Measurements from ENCODE around the gene PPP1R26.

PPP1R26 gene

GRCh38 chr9:135488013-135488330 is 8.4 kb downstream of the PPP1R26 start:
- Mint-ChIP-seq H3K27me3 (no peaks in the 10 kb centered on the region), H3K4me1 (no peaks in the 10 kb centered on the region), H3K9me3 (no peaks in the 10 kb centered on the region), H3K36me3 (peaks cover 2% of the 10 kb centered on the region), H3K4me3 (no peak overlapping the region), H3K27ac (no peak overlapping the region)
- DNase-seq (ENCODE audit: low spot score in 2 of 2): no peak
- no peak for ATAC-seq (ENCODE audit: low read depth)

- H3K27me3 Mint-ChIP-seq: no peaks in the 10 kb centered on the region
- peaks cover 2% of the 10 kb centered on the region for H3K36me3 Mint-ChIP-seq
- H3K4me3 Mint-ChIP-seq: no peak overlapping the region
- H3K4me1 Mint-ChIP-seq: no peaks in the 10 kb centered on the region
- H3K9me3 Mint-ChIP-seq: no peaks in the 10 kb centered on the region
- no peak overlapping the region for H3K27ac Mint-ChIP-seq
- DNase-seq (ENCODE audit: low spot score in 2 of 2) (no peak), ATAC-seq (ENCODE audit: low read depth) (no peak)
Observed at GRCh38 chr9:135488527-135488926, 8.9 kb downstream of the PPP1R26 start.

GRCh38 chr9:135489188-135489906 is 9.8 kb downstream of the PPP1R26 start:
- H3K9me3 Mint-ChIP-seq: no peaks in the 10 kb centered on the region
- peaks cover 2% of the 10 kb centered on the region for H3K36me3 Mint-ChIP-seq
- H3K27ac Mint-ChIP-seq: no peak overlapping the region
- no peaks in the 10 kb centered on the region for H3K4me1 Mint-ChIP-seq
- no peak for DNase-seq (ENCODE audit: low spot score in 2 of 2)
- H3K4me3 Mint-ChIP-seq: no peak overlapping the region
- no peaks in the 10 kb centered on the region for H3K27me3 Mint-ChIP-seq
- no peak for ATAC-seq (ENCODE audit: low read depth)

GRCh38 chr9:135490166-135490870 is 10.7 kb downstream of the PPP1R26 start:
- H3K9me3 Mint-ChIP-seq: no peaks in the 10 kb centered on the region
- ATAC-seq (ENCODE audit: low read depth) (no peak), DNase-seq (ENCODE audit: low spot score in 2 of 2) (no peak)
- H3K4me1 Mint-ChIP-seq: no peaks in the 10 kb centered on the region
- no peak overlapping the region for H3K27ac Mint-ChIP-seq
- peaks cover under 1% of the 10 kb centered on the region for H3K36me3 Mint-ChIP-seq
- H3K4me3 Mint-ChIP-seq: no peak overlapping the region
- no peaks in the 10 kb centered on the region for H3K27me3 Mint-ChIP-seq

GRCh38 chr9:135490980-135491464 is 11.4 kb downstream of the PPP1R26 start:
- no peaks in the 10 kb centered on the region for H3K27me3 Mint-ChIP-seq
- no peak overlapping the region for H3K4me3 Mint-ChIP-seq
- no peak overlapping the region for H3K27ac Mint-ChIP-seq
- H3K9me3 Mint-ChIP-seq: no peaks in the 10 kb centered on the region
- H3K36me3 Mint-ChIP-seq: no peaks in the 10 kb centered on the region
- ATAC-seq (ENCODE audit: low read depth) (no peak), DNase-seq (ENCODE audit: low spot score in 2 of 2) (no peak)
- no peaks in the 10 kb centered on the region for H3K4me1 Mint-ChIP-seq

GRCh38 chr9:135491764-135492163 is 12.2 kb downstream of the PPP1R26 start:
- Mint-ChIP-seq H3K9me3 (no peaks in the 10 kb centered on the region), H3K27me3 (no peaks in the 10 kb centered on the region), H3K4me1 (no peaks in the 10 kb centered on the region), H3K4me3 (no peak overlapping the region), H3K36me3 (no peaks in the 10 kb centered on the region), H3K27ac (no peak overlapping the region)
- ATAC-seq (ENCODE audit: low read depth) (no peak), DNase-seq (ENCODE audit: low spot score in 2 of 2) (no peak)

- Mint-ChIP-seq H3K4me1 (no peaks in the 10 kb centered on the region), H3K27me3 (no peaks in the 10 kb centered on the region), H3K36me3 (no peaks in the 10 kb centered on the region), H3K9me3 (no peaks in the 10 kb centered on the region), H3K4me3 (no peak overlapping the region), H3K27ac (no peak overlapping the region)
- DNase-seq (ENCODE audit: low spot score in 2 of 2) (no peak), ATAC-seq (ENCODE audit: low read depth) (no peak)
Observed at GRCh38 chr9:135492886-135493669, 13.5 kb downstream of the PPP1R26 start.

- H3K4me1 Mint-ChIP-seq: peaks cover 6% of the 10 kb centered on the region
- no peaks in the 10 kb centered on the region for H3K36me3 Mint-ChIP-seq
- no peaks in the 10 kb centered on the region for H3K27me3 Mint-ChIP-seq
- DNase-seq (ENCODE audit: low spot score in 2 of 2) (no peak), ATAC-seq (ENCODE audit: low read depth) (no peak)
- no peaks in the 10 kb centered on the region for H3K9me3 Mint-ChIP-seq
- no peak overlapping the region for H3K27ac Mint-ChIP-seq
- no peak overlapping the region for H3K4me3 Mint-ChIP-seq
Observed at GRCh38 chr9:135494791-135495559, 15.4 kb downstream of the PPP1R26 start.

GRCh38 chr9:135498381-135499126 is 19.0 kb downstream of the PPP1R26 start:
- DNase-seq (ENCODE audit: low spot score in 2 of 2) (no peak), ATAC-seq (ENCODE audit: low read depth) (no peak)
- no peaks in the 10 kb centered on the region for H3K9me3 Mint-ChIP-seq
- peaks cover 7% of the 10 kb centered on the region for H3K36me3 Mint-ChIP-seq
- no peak overlapping the region for H3K4me3 Mint-ChIP-seq
- H3K27ac Mint-ChIP-seq: no peak overlapping the region
- no peaks in the 10 kb centered on the region for H3K27me3 Mint-ChIP-seq
- H3K4me1 Mint-ChIP-seq: peaks cover 14% of the 10 kb centered on the region

GRCh38 chr9:135499326-135500070 is 19.9 kb downstream of the PPP1R26 start:
- Mint-ChIP-seq H3K4me1 (peaks cover 16% of the 10 kb centered on the region), H3K36me3 (peaks cover 14% of the 10 kb centered on the region), H3K27me3 (no peaks in the 10 kb centered on the region), H3K4me3 (peak overlapping the region; percentile 84), H3K27ac (peak overlapping the region; percentile 20), H3K9me3 (no peaks in the 10 kb centered on the region)
- peak; percentile 57 for ATAC-seq (ENCODE audit: low read depth)
- DNase-seq (ENCODE audit: low spot score in 2 of 2): peak; percentile 77 to 88

GRCh38 chr9:135500071-135500524 is 20.5 kb downstream of the PPP1R26 start:
- Mint-ChIP-seq H3K4me1 (peaks cover 18% of the 10 kb centered on the region), H3K4me3 (peak overlapping the region; percentile 96), H3K27ac (peak overlapping the region; percentile 96), H3K36me3 (peaks cover 18% of the 10 kb centered on the region), H3K9me3 (no peaks in the 10 kb centered on the region), H3K27me3 (no peaks in the 10 kb centered on the region)
- DNase-seq (ENCODE audit: low spot score in 2 of 2): no peak
- peak; percentile 3 for ATAC-seq (ENCODE audit: low read depth)

GRCh38 chr9:135500525-135501260 is 21.1 kb downstream of the PPP1R26 start, which contains the start of gene MRPS2:
MRPS2 (plus strand) TSS chr9:135500682; CDS start chr9:135500711, 29 bp downstream.
- H3K27me3 Mint-ChIP-seq: no peaks in the 10 kb centered on the region
- DNase-seq (ENCODE audit: low spot score in 2 of 2) (peak; percentile 87 to 96), ATAC-seq (ENCODE audit: low read depth) (peak; percentile 92)
- H3K27ac Mint-ChIP-seq: peak within 1 kb of the TSS; percentile 96
- H3K4me1 Mint-ChIP-seq: peaks cover 18% of the 10 kb centered on the region
- peaks cover 20% of the 10 kb centered on the region for H3K36me3 Mint-ChIP-seq
- H3K4me3 Mint-ChIP-seq: peak within 1 kb of the TSS; percentile 96
- H3K9me3 Mint-ChIP-seq: no peaks in the 10 kb centered on the region
